Measurements from ENCODE around the gene EPSTI1.
A peak's percentile ranks its signal among the peaks of the same experiment; 100 is the strongest.
"Not testable (repeated sequence)": the region's sequence is repeated elsewhere in the genome, so short reads cannot be mapped to it uniquely, and the experiment has no call there.

Gene EPSTI1, protein sequence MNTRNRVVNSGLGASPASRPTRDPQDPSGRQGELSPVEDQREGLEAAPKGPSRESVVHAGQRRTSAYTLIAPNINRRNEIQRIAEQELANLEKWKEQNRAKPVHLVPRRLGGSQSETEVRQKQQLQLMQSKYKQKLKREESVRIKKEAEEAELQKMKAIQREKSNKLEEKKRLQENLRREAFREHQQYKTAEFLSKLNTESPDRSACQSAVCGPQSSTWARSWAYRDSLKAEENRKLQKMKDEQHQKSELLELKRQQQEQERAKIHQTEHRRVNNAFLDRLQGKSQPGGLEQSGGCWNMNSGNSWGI

DNA sequence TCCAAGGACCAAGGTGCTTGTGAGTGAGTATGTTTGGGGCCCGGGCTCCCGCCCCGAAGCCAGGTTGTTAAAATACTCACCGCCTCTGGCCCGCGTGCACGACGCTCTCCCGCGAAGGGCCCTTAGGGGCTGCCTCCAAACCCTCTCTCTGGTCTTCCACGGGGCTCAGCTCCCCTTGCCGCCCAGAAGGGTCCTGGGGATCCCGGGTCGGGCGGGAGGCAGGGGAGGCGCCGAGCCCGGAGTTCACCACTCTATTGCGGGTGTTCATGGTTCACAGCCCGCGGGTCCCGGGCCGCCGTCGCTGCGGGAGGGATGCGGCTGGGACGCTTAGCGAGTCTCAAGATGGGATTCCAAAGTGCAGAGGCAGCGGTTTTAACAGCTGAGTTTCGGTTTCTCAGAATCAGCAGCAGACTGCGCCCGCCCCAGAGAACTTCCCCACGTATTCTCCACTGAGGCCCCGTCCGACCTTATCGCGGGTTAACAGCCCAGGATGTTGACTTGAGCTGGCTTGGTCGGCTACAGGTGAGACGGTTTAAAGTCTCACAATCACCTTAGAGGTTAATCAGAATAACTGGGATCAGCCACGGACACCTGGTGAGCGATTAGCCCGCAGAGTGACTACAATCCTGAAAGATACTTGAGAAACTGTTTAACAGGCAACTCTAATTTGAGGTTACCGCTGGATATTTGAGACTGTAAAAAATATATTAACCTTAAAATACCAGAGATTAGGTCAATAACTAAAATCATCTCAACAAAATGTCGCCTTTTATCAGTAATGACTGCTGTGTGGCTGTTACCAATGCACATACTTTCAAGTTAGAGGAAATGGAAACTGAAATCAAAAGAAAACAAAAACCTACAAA is at the start of gene EPSTI1:
Gene EPSTI1, minus strand, starts transcription at position 344 of the 866 bp plus-strand sequence. Its CDS starts 76 bp downstream, at position 268.
- peak; percentile 60 to 85 for DNase-seq

DNA sequence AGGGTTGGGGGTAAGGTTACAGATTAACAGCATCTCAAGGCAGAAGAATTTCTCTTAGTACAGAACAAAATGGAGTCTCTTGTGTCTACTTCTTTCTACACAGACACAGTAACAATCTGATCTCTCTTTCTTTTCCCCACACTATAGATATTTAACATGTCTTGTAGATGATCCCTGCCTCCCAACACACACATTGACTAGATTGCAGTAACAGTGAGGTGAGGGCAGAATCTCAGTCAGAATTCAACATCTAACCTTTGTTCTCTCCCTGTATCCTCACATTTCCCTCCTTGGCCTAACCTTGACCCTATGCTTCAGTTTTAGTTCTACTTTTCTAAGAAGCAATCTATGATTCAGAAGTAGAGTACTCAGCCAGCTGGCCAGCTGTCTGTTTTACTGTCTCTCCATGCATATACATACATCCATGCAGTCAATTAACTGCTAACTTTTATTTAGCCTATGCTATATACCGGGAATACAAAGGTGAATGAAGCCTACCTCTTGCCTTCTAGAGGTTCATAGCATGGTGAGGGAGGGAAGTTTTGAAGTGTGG is 49.4 kb upstream of the EPSTI1 start:
- DNase-seq: no peak

DNA sequence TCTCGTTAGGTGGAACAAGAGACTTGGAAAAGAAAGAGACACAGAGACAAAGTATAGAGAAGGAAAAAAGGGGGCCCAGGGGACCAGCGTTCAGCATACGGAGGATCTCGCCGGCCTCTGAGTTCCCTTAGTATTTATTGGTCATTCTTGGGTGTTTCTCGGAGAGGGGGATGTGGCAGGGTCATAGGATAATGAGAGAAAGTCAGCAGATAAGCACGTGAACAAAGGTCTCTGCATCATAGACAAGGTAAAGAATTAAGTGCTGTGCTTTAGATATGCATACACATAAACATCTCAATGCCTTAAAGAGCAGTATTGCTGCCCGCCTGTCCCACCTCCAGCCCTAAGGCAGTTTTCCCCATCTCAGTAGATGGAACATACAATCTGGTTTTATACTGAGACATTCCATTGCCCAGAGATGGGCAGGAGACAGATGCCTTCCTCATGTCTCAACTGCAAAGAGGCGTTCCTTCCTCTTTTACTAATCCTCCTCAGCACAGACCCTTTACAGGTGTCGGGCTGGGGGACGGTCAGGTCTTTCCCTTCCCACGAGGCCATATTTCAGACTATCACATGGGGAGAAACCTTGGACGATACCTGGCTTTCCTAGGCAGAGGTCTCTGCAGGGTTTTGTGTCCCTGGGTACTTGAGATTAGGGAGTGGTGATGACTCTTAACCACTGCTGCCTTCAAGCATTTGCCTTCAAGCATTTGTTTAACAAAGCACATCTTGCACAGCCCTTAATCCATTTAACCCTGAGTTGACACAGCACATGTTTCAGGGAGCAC is 48.7 kb upstream of the EPSTI1 start:
- DNase-seq: not testable (repeated sequence)

- DNase-seq: no peak
Observed at GRCh38 chr13:43039966-43040365, 47.9 kb upstream of the EPSTI1 start.

DNA sequence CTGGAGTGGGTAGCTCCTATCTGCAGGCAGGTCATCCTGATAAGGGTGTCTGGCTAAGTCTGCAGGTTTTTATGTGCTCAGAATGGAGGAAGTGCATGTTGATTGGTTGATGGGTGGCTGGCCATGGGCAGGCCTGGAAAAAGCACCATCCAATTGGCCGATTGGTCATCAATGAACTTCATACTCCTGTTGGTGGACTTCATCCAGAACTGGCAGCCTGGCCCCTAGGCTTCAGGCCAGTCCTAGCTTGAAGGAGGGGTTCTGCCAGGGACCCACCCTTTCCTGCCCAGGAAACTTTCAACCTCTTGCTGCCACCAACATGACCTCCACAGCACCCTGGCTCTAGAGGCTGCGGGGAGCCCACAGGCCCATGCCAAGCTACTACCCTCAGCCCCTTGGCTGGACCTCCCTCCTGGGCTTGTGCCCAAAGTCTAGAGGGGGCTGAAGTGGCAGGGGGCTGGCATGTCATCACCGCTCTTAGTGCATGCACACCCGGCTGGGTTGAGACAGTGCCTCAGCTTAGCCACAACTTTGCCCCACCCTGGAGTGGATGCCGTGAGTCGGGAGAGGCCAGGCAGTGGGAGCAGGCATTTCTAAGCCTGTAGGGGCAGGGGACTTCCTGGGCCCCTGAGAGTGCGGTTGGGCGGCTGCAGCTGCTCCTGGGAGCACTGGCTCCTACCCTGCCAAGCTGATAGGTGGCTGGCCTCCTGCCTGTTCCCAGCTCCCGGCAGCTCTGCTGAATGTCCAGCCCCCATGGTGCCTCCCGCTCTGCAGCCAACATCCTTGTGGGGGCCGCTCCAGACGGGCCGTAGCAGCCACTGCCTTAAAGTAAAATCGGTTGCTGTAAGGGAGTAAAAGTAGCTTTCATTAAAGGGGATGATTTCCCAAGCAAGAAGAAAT is 44.6 kb upstream of the EPSTI1 start:
- DNase-seq: no peak

- DNase-seq: no peak
Observed at GRCh38 chr13:43033038-43033437, 41.0 kb upstream of the EPSTI1 start.

DNA sequence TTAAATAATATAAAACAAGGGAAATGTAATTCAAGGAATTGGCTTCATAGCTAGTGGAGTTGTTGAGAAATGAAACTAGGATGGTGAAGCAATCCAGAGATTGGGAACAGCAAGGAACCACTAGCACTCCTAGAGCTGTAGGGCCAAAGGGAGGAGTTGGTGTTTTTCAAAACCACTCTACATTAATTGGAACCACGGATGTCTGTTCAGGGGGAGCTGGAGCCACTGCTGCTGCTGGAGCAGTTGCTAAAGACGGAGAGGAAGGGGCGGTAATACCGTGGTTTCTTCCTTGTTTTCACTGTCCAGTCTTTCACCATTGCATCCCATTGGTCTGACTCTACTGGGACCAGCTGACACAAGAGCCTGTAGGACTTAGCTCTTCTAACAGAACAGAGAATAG is 39.8 kb upstream of the EPSTI1 start:
- DNase-seq: no peak

GRCh38 chr13:43030548-43030947 is 38.5 kb upstream of the EPSTI1 start:
- DNase-seq: no peak

DNA sequence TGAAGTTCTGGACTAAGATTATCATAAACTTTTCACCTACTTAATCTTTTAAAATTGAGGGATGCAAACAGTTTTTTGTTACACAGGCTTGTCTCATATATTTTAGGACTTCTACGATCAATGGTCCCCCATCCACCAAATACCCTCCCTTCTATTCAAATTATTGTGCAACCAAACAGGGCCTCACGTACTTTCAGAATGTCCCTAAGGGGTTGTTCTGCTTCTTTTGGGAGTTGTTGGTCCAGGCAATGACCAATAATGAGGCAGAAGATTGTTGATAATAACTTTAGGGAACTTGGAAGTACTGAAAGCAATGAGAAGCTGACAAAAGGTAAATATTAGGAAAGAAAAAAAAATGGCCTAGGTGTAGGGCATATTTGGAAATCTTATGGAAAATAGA is 34.2 kb upstream of the EPSTI1 start:
- DNase-seq: no peak

- DNase-seq: peak; percentile 75
Observed at GRCh38 chr13:43023289-43023963, 31.4 kb upstream of the EPSTI1 start, which contains the start of gene DNAJC15. Gene DNAJC15 (plus strand): TSS chr13:43023586. CDS start chr13:43023627, 41 bp downstream.

DNA sequence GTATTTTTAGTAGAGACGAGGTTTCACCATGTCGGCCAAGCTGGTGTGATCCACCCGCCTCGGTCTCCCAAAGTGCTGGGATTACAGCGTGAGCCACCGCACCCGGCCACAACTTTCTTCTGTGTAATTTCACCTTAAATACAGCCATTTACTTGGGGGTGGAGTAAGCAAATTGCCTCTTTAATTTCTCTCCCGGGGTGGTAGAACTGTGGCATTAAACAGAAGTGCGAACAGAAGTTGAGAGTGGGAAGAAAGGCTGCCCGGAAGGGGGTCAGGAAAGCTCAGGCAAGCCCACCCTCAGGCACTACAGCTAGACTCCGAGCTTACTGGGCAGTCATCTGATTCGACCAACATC is 30.9 kb upstream of the EPSTI1 start:
- DNase-seq: no peak

DNA sequence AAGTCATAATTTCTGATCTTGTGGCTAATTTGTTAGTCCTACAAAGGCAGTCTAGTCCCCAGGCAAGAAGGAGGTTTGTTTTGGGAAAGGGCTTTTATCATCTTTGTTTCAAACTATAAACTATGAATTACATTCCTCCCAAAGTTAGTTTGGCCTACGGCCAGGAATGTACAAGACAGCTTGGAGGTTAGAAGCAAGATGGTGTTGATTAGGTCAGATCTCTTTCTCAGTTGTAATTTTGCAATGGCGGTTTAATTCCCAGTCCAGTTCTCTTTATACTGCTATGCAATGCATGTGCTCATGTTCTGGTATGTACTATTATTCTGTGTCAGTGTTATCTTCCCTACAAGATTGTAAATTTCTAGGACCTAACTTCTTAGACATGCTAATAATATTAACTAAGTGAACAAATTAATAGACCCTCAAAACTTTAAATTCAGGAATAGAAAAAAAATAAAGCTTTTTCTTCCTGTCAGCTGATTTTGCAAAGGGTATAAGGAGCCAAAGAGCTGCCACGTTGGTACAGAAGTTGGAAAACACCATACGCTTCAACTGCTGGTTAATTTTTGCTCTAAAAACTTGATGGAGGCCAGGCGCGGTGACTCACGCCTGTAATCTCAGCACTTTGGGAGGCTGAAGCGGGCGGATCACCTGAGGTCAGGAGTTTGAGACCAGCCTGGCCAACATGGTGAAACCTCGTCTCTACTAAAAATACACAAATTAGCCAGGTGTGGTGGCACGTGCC is 30.1 kb upstream of the EPSTI1 start:
- no peak for DNase-seq

DNA sequence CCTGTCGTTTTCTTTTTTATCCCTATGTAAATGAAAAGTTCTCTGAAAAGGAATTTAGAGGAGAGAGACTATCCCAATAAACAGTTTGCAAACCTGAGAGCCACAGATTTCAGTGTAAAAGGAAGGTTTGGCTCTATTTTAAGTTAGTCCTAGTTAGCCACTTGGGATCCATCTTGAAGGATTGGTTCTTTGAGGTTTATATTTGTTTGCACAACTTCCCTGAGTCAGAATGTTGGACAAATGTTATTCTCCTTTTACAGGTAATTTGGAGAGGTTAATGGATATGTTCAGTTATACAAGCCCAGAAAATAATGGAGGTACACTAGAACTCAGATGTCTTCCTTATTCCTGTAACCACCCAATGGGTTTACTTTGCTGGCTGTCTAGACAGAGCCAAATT is 28.8 kb upstream of the EPSTI1 start:
- no peak for DNase-seq

DNA sequence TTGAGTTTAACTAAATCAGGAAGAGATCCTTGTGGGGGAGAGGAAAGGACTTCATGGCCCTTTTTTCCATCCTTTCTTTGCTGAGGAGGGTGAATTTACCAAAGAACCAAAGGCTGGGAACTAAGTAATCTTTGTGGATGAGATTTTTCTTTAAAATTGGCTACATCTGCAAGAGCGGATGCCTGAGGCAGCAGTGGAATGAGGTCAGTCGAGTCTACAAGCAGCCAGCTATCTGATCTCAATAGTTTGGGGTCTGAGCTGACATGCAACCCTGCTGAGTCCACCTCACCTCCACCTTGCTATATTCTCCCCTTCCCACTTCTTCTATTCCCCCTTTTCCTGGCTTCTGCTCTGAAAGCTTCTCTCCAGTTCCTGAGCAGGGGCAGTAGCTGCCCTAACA is 27.8 kb upstream of the EPSTI1 start:
- no peak for DNase-seq

GRCh38 chr13:43016226-43016625 is 24.2 kb upstream of the EPSTI1 start:
- no peak for DNase-seq

DNA sequence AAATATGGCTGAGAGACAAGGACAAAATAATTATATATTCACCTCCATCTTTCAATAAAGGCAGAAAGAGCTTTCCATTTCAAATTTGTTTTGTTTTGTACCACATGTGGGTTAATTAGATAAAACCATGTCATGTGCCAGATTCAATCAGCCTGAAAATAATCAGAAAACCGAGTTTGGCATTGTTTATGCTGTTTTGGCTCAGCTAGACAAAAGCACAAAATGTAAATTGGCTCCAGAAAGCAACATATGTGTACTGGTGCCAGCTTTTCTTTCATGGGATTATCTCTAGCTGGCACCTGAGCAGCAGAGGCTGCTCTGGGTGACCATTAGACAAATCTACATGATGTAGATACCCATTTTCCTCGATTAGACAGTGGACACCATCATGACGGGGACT is 22.1 kb upstream of the EPSTI1 start:
- no peak for DNase-seq

DNA sequence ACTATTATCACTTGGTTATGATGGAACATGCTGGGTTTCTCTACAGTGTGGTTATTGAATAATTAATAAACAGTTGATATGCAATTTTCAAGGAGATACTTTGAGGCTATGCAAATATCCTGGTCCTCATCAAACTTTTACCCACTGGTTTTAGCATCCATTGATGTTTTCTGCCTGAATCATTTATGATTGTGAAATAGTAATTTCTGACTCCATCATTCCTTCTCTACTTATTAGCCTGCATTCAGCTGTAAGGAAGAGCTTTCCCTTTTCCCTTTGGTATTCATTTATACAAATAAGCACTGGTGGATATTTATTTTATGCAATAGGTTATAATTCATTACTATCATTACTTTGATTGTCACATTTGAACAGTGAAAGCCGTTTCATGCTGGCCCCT is 17.5 kb upstream of the EPSTI1 start:
- DNase-seq: no peak

GRCh38 chr13:43008596-43008995 is 16.6 kb upstream of the EPSTI1 start:
- no peak for DNase-seq

DNA sequence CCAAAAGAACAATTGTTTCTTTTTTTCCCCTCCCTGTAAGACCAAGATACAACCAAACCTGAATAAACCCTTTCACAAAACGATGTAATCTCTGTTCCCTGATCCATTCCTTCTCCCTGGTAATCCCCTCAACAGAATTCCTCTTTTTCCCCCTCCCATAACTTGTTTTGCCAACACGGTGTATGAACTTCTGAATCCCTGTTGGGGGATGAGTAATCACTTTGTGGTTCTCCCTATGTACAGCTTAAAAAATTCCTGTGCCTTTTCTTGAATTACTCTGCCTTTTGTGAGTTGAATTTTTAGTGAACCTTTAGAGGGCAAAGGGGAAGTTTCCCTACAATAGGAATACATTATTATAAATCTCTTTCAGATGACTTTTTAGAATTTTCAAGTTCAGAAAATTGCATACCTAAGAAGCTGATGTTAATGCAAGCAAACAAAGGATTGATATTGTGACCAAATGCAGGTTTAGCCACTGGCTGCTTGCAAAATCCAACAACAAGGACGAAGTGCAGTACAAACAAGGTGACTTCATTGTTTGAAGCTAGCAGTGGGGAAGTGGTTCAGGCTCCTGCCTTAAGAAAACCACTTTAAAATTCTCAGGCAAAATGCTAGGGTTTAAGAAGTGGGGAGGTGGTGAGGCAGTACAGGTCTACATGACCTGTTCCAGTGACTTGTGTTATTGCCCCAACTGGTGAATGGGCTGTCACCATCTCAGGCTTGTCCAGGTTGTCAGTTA is 15.0 kb upstream of the EPSTI1 start:
- no peak for DNase-seq
